ENCODE measurements around the gene GAL3ST3. TPM values are rescaled to one million over a fixed set of nuclear protein-coding genes. Genes with fewer than 3 reads are reported as not detected.

Gene GAL3ST3
- total and polyA plus RNA-seq, 2 experiments from 2014 or later: 15.6 to 63.4 TPM

- TF ChIP-seq ZNF462 (CRISPR knock-in tag; IDR thresholded peaks at IDR 0.05): no peak
- no peak for TF ChIP-seq ZNF331 (CRISPR knock-in tag; IDR thresholded peaks at IDR 0.05; ENCODE audit: low read depth)
- TF ChIP-seq EZH2phosphoT487 (IDR thresholded peaks at IDR 0.05; ENCODE audit: unreplicated experiment): no peak
- TF ChIP-seq ZNF114 (CRISPR knock-in tag; IDR thresholded peaks at IDR 0.05): no peak
- TF ChIP-seq EZH2 (IDR thresholded peaks at IDR 0.05; ENCODE audit: low read depth, unreplicated experiment): no peak
- no peak for TF ChIP-seq ETS1 (IDR thresholded peaks at IDR 0.05)
- TF ChIP-seq REST (IDR thresholded peaks at IDR 0.05; ENCODE audit: unreplicated experiment): no peak
Observed at GRCh38 chr11:66015936-66016792, 32.8 kb downstream of the GAL3ST3 start (continued).
